T-helper 1 cell treated with Interleukin-12 subunit alpha and Interleukin-12 subunit beta and Interleukin-4 antibody, amounts not matched to agents 30 ng/mL and 1 ng/mL, for 36 hours (primary cell): ENCODE results near the gene RANBP17. TPM values are rescaled to one million over a fixed set of nuclear protein-coding genes. Genes with fewer than 3 reads are reported as not detected.

Experiments
- intact Hi-C: fragments of 100-400 bp; cut with micrococcal nuclease; formaldehyde crosslinking; loops from one replicate; pipeline ENCODE4 v1.15.1; 2024
- total RNA-seq: library from RNA; stranded (reverse); gene quantifications from 2 replicates; pipeline ENCODE4 v1.2.3, GENCODE V29; 2022

The RANBP17 gene
- total RNA-seq, 1 donor from 2014 or later, result not detected

DNA sequence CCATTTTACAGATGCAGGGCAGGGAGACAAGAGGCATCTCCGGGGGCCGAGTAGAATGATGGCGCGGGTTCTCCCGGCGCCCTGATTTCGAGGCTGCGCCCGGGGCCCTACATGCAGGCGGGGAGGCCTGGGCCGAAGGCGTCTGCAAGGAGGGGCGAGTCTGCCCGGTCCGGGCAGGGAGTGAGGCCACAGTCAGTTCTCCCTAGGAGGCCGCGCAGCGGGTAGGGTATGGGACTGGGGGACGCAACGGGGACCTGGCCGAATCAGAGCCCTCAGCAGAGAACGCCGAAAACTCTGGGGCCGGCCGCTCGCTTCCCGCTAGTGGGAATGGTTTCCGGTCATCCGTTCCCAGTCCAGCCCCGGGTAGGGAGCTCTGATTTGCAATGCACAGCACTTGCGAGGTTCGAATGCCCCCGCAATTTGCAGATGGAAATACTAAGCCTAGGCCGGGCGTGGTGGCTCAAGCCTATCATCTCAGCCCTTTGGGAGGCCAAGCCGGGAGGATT is 453.6 kb downstream of the RANBP17 start:
- intact Hi-C loops, result no loop called here

DNA sequence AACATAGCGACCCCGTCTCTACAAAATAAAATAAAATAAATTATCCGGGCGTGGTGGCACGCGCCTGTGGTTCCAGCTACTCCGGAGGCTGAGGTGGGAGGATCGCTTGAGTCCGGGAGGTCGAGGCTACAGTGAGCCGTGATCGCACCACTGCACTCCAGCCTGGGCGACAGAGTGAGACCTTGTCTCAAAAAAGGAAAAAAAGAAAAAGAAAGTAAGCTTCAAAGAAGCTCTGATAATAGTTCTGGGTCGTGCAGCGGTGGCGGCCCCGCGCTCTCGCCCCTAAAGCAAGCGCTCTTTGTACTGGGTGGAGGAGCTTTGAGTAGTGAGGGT is 454.1 kb downstream of the RANBP17 start:
- intact Hi-C loops, result no loop called here

GRCh38 chr5:171316258-171317121 is 454.7 kb downstream of the RANBP17 start:
- intact Hi-C loops, result no loop called here

- intact Hi-C loops, result no loop called here
Measured at GRCh38 chr5:171317230-171317629, 455.4 kb downstream of the RANBP17 start.

DNA sequence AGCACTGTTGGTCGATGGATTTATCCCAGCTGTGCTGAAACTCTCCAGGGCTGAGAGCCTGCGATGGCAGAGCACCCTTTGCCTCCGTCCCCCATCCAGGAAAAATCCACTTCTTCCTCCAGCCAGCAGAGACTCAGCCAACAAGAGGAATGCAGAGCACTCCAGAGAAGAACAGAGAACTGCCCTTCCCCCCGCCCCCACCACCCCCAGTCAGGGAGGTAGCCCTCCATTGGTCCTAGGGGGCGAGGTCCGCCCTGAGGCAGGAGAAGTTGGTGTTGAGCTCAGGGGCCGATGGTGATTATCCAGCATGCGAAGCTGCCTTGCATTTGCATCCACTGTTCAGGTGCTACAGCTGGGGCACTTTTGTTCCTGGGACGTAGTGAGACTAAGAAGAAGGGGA is 456.2 kb downstream of the RANBP17 start:
- intact Hi-C loops, result no loop called here

GRCh38 chr5:171321447-171321846 is 459.6 kb downstream of the RANBP17 start:
- intact Hi-C loops, result no loop called here

DNA sequence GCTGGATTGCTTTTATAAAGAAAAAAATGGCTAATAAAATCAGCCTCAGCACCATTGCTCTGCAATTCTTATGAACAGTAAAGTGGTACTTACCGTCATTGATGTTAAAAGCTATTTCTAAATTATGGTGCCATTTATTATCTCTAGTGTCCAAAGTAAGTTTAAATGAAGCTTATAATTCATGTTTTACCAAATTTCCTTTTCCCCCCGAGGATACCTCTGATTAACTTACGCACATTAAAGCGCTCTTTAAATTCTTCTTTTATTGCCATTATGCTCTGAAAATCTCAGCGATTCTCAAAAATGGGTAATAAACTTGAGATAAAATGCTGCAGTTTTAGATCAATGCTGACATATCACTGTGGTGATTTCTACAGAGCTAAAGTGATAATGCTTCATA is 460.7 kb downstream of the RANBP17 start:
- intact Hi-C loops, result no loop called here

- intact Hi-C loops, result no loop called here
Measured at GRCh38 chr5:171323007-171323406, 461.2 kb downstream of the RANBP17 start.

- intact Hi-C loops, result no loop called here
Measured at GRCh38 chr5:171323806-171324632, 462.2 kb downstream of the RANBP17 start.

DNA sequence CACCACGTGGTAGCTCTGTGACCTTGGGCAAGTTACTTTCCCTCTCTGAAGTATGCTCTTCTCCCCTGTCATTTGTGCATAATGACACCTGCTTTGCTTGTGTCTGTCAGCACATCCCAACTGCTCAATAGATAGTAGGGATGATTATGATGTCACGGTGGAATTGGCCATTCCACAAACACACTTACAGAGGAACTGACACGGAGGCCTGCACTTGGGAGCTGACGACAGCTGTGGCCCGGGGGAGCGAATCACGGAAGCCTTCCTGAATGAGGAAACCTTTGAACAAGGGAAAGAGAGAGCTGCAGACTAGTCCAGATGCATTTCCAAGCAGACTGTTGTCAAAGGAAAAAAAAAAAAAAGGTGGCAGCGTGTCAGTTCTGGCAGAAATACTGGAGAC is 468.2 kb downstream of the RANBP17 start:
- intact Hi-C loops, result no loop called here

GRCh38 chr5:171335616-171336015 is 473.8 kb downstream of the RANBP17 start:
- intact Hi-C loops, result no loop called here

- intact Hi-C loops, result loop anchor here (1.0 kb wide), 1 partner anchor 129 kb away; no protein-coding TSS in a partner anchor
Measured at GRCh38 chr5:171336521-171337209, 474.8 kb downstream of the RANBP17 start.

GRCh38 chr5:171337210-171337569 is 475.4 kb downstream of the RANBP17 start:
- intact Hi-C loops, result loop anchor here (1.0 kb wide), 1 partner anchor 130 kb away; no protein-coding TSS in a partner anchor

DNA sequence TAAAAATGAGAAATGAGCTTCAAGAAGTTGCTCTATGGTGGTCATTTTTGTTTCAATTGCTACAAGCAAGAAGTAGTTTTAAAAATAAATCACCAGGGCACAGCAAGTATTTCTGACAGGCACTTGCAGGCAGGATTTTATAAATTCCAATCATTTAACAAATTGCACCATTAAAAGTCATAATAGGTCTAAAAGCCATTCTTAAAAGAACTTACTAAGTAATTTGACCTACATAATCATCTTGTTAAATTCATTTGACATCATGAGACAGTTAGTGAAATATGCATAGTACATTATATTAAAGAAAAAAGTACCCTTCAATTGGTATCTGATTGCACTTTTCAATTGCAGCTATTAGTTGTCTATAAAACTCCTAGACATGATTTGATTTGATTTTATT is 478.2 kb downstream of the RANBP17 start:
- intact Hi-C loops, result no loop called here

DNA sequence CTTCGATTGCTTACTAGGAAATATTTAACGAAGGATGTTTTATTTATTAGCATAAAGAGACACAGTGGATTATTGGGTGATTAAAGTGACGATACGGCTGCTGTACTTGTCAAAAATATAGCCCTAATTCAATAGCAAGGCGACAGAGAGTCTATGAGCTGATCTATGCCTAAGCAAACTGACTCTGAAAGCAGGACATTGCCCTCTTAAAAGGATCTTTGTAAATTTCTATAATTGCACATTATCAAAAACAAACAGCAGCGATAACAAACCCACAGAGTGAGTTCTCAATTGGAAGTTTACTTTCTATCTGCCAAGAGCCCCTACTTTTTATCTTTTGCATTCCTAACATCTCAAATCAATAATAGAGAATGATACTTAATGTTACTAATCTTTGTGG is 478.7 kb downstream of the RANBP17 start:
- intact Hi-C loops, result no loop called here

- intact Hi-C loops, result loop anchor here (1.0 to 2.0 kb wide), 2 partner anchors 70 to 598 kb away; no protein-coding TSS in a partner anchor
Measured at GRCh38 chr5:171342362-171343111, 480.7 kb downstream of the RANBP17 start.

GRCh38 chr5:171344936-171345608 is 483.3 kb downstream of the RANBP17 start:
- intact Hi-C loops, result no loop called here
